ENCODE measurements around the gene NLRP1.

NLRP1 gene

GRCh38 chr17:5628262-5628661, 44.0 kb upstream of the NLRP1 start:
- Histone ChIP-seq H3K27me3 (ENCODE audit: insufficient read depth, poor library complexity, severe bottlenecking) (no peaks in the 10 kb centered on the region), H3K27ac (replicated peaks) (no peak overlapping the region), H3K4me3 (replicated peaks; ENCODE audit: insufficient read depth, low read length) (no peak overlapping the region)
- DNase-seq (ENCODE audit: low read depth in 1 of 2, low spot score in 1 of 2), result no peak
- TF ChIP-seq GABPA (IDR thresholded peaks at IDR 0.05; ENCODE audit: low read depth), result no peak
- TF ChIP-seq POLR2AphosphoS5 (IDR thresholded peaks at IDR 0.05; ENCODE audit: low read depth), result no peak
- TF ChIP-seq CTCF (IDR thresholded peaks at IDR 0.05; ENCODE audit: insufficient read depth, low read length), result no peak
- TF ChIP-seq REST (IDR thresholded peaks at IDR 0.05; ENCODE audit: insufficient replicate concordance, low read depth), result no peak
- TF ChIP-seq SPI1 (IDR thresholded peaks at IDR 0.05; ENCODE audit: borderline replicate concordance, low read depth), result no peak

GRCh38 chr17:5624211-5624610, 39.9 kb upstream of the NLRP1 start:
- TF ChIP-seq REST (IDR thresholded peaks at IDR 0.05; ENCODE audit: insufficient replicate concordance, low read depth) (no peak), POLR2AphosphoS5 (IDR thresholded peaks at IDR 0.05; ENCODE audit: low read depth) (no peak), GABPA (IDR thresholded peaks at IDR 0.05; ENCODE audit: low read depth) (no peak), SPI1 (IDR thresholded peaks at IDR 0.05; ENCODE audit: borderline replicate concordance, low read depth) (no peak)
- no peak for DNase-seq (ENCODE audit: low read depth in 1 of 2, low spot score in 1 of 2)
- Histone ChIP-seq H3K4me3 (replicated peaks; ENCODE audit: insufficient read depth, low read length) (no peak overlapping the region), H3K27me3 (ENCODE audit: insufficient read depth, poor library complexity, severe bottlenecking) (no peaks in the 10 kb centered on the region), H3K27ac (replicated peaks) (no peak overlapping the region)

- no peak overlapping the region for H3K4me3 ChIP-seq (replicated peaks; ENCODE audit: insufficient read depth, low read length)
- no peak for TF ChIP-seq REST (IDR thresholded peaks at IDR 0.05; ENCODE audit: insufficient replicate concordance, low read depth)
- TF ChIP-seq POLR2AphosphoS5 (IDR thresholded peaks at IDR 0.05; ENCODE audit: low read depth), result no peak
- TF ChIP-seq GABPA (IDR thresholded peaks at IDR 0.05; ENCODE audit: low read depth), result no peak
- TF ChIP-seq CTCF (IDR thresholded peaks at IDR 0.05; ENCODE audit: insufficient read depth, low read length), result no peak
- TF ChIP-seq SPI1 (IDR thresholded peaks at IDR 0.05; ENCODE audit: borderline replicate concordance, low read depth), result no peak
- DNase-seq (ENCODE audit: low read depth in 1 of 2, low spot score in 1 of 2), result no peak
- H3K27me3 ChIP-seq (ENCODE audit: insufficient read depth, poor library complexity, severe bottlenecking), result no peaks in the 10 kb centered on the region
- H3K27ac ChIP-seq (replicated peaks), result no peak overlapping the region
These were observed 37.4 kb upstream of the NLRP1 start for GRCh38 chr17:5621729-5622128.

Data from HL-60 (cell line).